T-helper 22 cell (primary cell): ENCODE measurements around the gene BMP2K.
"Not testable (repeated sequence)": the region's sequence is repeated elsewhere in the genome, so short reads cannot be mapped to it uniquely, and the experiment has no call there.

Experiments
- DNase-seq: peaks from one replicate; pipeline ENCODE4 v3.0.0-alpha.2; 2020; ENCODE audit warnings: low read depth

Gene BMP2K

DNA sequence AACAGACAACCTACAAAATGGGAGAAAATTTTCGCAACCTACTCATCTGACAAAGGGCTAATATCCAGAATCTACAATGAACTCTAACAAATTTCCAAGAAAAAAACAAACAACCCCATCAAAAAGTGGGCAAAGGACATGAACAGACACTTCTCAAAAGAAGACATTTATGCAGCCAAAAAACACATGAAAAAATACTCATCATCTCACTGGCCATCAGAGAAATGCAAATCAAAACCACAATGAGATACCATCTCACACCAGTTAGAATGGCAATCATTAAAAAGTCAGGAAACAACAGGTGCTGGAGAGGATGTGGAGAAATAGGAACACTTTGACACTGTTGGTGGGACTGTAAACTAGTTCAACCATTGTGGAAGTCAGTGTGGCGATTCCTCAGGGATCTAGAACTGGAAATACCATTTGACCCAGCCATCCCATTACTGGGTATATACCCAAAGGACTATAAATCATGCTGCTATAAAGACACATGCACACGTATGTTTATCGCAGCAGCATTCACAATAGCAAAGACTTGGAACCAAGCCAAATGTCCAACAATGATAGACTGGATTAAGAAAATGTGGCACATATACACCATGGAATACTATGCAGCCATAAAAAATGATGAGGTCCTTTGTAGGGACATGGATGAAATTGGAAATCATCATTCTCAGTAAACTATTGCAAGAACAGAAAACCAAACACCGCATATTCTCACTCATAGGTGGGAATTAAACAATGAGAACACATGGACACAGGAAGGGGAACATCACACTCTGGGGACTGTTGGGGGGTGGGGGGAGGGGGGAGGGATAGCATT is 19.7 kb downstream of the BMP2K start:
- not testable (repeated sequence) for DNase-seq

DNA sequence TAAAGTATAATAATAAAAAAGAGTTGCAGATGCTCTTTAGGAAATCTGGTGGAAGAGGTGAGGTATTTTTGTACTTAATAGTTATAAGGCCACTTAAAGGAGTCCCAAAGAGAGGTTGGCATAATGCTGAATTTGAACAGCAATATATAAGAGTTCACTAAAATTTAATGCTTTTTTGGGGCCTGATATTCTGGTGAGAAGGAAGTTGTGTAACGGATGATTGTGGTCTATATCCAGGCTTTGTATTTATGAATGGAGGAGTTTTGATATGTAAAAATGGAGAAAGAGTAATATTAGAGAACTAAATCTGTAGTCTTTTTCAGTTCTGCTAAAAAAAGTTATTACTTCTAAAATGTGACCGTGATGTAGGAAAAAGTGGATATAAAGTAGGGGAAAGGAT is 20.4 kb downstream of the BMP2K start:
- DNase-seq, result no peak

DNA sequence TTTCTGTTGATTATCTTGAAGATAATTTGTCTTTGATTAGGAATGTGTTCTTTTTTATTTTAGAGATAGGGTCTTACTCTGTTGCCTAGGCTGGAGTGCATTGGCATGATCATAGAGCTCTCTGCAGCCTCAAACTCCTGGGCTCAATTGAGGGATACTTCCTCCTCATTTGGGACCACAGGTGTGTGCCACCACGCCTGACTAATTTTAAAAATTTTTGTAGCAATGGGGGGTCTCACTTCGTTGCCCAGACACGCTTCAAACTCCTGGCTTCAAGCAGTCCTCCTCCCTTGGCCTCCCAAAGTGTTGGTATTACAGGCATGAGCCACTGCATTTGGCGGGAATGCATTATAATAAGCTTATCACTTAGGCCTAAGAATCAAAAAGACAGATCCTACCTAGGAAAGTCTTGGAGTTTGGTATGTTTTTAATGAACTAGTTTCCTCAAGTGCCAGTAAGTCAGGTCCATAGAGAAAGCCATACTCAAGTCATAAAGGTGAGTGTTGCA is 21.7 kb downstream of the BMP2K start:
- DNase-seq, result no peak

DNA sequence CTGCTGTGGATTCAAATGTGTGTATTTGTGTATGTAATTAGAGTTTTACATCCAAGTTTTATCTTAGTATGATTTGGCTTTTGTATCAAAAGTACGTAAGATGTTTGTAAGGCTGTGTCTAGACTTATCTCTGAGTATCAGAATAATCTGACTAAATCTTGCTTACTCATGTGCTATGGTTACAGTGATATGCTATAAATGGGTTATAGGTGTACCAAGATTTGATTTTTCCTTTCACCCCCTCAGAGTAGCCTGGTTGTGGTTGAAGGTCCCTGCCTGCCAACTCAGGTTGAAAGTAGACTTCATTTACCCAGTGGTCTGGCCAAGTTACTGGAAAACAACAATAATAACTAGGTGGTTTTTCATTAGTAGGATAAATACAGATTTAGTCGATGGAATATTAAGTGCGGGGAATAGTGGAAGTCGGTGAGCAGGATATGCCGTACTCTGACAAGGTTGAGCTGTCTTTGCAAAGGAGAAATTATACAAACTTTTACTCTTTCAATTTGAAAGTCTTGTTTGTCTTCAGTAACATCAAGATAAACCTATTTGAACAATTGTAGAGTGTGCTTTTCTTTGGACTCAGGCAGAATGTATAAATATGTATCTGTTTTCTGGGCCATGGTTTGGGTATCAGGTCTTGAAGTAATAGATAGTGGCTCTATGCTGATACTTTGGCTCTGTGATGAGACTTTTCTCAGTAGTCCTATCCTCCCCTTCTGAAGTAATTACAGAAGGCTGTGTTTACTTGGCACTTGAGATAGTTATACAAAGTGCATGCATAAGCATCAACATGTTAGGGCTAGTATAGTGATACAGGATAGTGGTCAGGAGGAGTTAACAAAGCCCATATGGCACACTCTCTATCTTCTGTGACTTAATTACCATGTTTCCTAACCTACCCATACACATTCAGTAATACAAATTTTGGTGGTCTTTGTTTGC is 23.7 kb downstream of the BMP2K start:
- no peak for DNase-seq

DNA sequence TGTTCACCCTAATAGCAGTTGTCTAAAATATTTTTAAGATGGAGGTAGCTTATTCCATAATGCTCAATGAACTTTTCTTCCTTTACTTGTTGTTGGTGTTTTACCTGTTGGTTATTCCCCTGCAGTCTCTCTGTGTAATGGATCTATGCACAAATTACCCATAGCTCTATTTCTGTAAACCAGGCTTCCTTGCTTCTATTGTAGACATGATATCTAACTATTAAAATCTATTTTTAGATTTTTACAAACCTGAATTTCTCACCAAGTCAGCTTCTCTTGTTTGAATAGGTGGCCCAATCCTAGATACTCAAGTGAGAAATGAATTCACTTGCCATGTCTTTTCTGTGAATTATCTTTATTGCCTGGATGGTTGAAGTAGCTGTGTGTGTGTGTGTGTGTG is 24.8 kb downstream of the BMP2K start:
- DNase-seq, result no peak

DNA sequence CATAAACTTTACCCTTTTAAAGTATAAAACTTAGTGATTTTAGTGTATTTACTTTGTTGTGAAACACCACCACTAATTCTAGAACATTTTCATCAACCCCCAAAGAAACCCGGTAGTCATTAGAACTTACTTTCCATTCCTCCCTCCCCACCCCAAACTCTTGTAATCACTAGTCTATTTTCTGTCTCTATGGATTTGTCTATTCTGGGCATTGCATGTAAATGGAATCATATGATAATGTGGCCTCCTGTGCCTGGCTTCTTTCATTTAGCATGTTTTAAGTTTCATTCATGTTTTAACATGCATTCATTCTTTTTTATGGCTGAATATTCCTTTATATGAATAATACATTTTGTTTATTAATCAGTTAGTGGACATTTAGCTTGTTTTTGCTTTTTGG is 27.8 kb downstream of the BMP2K start:
- DNase-seq, result no peak

DNA sequence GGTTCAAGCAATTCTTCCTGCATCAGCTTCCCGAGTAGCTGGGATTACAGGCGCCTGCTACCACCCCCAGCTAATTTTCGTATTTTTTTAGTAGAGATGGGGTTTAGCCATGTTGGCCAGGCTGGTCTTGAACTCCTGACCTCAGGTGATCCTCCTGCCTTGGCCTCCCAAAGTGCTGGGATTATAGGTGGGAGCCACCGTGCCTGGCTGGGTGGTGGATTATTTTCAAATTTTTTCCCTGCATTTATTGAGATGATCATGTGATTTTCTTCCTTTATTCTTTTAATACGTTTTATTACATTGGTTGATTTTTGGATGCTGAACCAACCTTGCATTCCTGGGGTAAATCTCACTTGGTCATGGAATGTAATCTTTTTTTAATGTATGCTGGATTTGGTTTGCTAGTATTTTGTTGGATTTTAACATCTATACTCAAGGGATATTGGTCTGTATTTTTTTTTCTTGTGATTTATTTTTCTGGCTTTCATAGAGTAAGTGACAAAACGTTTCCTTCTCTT is 30.9 kb downstream of the BMP2K start:
- no peak for DNase-seq

DNA sequence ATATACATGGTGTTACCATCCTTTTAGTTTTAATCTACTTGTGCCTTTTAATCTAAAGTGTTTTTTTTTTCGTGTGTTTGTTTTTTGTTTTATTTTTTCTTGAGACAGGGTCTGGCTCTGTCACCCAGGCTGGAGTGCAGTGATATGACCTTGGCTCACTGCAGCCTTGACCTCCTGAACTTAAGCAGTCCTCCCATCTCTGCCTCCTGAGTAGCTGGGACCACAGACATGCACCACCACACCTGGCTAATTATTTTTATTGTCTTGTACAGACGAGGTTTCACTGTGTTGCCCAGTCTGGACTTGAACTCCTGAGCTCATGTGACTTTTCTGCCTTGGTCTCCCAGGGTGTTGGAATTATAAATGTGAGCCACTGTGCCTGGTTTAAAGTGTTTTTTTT is 33.1 kb downstream of the BMP2K start:
- no peak for DNase-seq

DNA sequence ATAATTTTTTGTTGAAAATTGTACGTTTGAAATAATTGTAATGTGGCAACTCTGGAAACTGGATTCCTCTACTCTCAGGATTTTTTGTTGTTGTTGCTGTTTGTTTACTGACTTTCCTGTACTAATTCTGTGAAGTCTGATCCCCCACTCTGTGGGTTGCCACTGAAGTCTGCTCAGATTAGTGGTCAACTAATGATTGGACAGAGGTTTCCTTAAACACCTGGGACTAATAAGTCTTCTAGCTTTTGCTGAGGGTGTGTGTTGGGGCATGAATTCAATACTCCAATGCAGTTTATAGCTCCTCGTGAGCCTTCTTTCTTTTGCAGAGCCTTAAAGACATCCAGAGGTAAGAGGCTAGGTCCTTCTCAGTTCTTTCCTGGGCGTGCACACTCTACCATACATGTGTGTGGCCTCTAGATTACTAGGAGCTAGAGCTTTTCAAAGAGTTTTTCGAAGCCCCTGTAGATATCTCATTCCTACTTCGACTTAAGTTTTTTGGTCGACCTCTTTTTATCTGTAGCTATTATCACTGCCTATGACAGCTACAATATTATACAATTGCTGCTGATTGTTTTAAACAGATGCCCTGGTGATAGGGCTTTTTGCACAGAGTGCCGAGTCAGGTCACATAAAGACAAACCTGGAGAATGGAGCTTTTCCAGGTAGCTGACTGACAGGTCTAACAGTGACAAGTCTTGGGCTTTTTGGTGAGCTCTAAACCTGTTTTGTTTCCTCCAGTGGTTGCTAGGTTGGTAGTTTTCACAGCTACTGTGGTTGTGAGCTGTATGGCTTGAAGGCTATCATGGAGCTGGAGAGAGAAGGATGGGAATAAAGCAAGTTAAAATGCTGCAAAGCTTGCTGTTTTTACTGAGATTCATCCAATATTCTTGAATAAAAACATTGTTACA is 34.0 kb downstream of the BMP2K start:
- no peak for DNase-seq

DNA sequence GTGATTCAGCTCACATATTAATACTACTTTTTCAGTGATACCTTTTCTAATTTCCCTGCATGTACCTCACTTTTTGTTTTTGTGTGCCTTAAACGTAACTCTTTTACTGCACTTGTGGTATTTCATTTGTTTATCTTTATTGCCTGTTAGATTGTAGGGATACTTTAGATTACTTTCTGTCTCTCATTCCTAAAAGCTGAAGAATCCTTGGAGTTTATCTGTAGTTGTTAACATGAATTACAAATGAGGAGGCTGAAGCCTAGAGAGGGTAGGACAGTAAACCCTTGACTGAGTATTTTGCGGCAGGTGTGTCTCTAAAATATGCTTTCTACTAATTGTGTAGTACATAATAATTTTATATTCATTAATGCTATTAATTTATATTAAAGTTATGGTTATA is 34.9 kb downstream of the BMP2K start:
- no peak for DNase-seq

DNA sequence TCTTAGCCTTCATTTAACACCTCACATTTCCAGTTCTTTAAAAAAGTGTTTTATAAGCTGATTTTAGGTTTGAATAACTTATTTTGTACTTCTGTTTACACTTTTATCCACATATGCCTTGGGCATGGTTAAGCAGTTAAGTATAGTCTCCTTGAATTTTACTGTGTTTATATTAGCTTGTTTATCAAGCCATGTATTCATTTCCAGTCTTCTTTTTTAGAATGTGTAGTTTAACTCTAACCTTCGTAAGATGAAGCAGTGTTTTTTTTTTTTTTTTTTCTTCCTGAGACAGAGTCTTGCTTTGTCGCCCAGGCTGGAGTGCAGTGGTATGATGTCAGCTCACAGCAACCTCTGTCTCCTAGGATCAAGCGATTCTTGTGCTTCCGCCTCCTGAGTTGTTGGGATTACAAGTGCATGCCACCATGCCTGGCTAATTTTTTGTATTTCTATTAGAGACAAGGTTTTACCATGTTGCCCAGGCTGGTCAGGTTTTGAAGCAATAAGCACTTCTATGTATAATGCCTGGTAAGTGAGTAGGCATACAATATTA is 42.5 kb downstream of the BMP2K start:
- DNase-seq, result no peak

DNA sequence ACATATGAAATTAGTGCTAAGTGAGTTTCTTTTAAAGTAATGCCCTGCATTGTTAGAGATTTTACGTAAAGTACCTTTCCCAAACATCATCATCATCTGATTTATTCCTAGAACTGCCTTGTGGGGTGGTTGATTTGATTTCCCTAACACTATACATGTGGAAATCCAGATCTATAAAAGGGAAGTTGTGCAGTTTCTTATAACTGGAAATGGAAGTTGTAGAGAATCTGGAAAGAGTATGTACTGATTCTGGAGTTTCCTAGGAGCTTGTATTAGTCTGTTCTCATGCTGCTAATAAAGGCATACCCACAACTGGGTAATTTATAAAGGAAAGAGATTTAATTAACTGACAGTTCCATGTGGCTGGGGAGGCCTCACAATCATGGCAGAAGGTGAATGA is 47.9 kb downstream of the BMP2K start:
- DNase-seq, result no peak

DNA sequence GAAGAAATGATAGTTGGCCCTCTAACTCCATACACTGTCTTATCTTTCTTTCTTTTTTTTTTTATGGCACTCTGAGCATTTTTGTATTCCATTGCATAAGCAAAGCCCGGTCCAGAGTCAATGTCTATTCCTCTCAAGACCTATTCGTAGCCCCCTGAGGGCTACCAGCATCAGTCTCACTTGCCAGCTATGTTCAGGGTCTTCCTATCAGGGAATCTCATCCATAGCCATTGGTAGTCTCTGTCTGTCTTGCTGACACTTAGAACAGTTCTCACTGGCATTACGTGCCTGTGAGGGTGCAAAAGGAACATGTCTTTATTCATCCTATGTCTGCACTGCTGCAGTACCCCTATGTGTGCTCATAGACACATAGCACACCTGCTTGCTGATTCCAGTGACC is 51.0 kb downstream of the BMP2K start:
- DNase-seq, result no peak

DNA sequence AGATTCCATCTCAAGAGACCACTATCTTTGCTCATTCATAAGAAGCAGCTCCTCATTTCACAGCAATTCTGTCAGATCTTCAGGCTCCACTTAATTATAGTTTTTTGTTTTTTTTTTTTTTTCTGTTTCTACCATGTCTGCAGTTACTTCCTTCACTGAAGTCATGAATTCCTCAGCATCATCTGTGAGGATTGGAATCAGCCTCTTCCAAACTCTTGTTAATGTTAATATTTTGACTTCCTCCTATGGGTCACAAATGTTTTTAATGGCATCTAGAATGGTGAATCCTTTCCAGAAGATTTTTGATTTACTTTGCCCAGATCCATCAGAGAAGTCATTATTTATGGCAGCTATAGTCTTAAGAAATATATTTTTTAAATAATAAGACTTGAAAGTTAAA is 53.1 kb downstream of the BMP2K start:
- DNase-seq, result no peak

DNA sequence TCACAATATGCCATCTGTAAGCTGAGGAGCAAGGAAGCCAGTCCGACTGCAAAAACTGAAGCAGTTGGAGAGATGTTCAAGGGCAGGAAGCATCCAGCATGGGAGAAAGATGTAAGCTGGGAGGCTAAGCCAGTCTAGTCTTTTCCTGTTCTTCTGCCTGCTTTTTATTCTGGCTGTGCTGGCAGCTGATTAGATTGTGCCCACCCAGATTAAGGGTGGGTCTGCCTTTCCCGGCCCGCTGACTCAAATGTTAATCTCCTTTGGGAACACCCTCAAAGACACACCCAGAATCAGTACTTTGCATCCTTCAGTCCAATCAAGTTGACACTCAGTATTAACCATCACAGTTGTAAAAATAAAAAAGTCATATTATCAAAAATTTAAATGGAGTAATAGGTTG is 63.5 kb downstream of the BMP2K start:
- not testable (repeated sequence) for DNase-seq

DNA sequence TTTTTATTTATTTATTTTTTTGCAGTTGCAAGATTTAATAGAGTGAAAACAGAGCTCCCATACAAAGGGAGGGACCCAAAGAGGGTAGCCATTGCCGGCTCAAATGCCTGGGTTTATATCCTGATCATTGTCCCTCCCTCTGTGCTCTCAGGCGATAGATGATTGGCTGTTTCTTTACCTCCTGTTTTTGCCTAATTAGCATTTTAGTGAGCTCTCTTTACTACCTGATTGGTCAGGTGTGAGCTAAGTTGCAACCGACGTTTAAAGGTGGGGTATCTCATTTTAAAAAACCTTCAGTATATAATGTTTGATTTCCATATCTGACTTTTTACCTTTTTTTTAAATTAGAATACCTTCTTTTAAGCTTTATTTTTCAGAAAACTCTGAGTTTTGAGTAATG is 64.1 kb downstream of the BMP2K start:
- DNase-seq, result not testable (repeated sequence)

DNA sequence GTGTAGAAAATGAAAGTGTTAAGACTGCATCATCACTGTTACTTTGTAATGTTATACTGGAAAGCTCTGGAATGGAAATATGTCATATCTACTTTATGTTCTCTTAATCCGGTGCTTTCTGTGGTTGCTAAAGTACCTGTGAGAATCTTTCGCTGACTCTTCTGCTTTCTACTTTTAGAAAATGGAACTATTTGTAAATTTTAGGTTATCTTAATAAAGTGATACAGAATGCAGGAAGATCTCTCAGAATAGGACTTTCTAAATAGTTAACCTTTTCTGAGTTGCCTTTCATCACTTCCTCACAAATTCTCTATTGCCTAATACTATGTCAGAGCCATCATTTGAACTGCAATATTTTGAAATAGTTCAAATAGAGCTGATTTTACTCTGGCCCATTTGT is 69.3 kb downstream of the BMP2K start:
- no peak for DNase-seq

DNA sequence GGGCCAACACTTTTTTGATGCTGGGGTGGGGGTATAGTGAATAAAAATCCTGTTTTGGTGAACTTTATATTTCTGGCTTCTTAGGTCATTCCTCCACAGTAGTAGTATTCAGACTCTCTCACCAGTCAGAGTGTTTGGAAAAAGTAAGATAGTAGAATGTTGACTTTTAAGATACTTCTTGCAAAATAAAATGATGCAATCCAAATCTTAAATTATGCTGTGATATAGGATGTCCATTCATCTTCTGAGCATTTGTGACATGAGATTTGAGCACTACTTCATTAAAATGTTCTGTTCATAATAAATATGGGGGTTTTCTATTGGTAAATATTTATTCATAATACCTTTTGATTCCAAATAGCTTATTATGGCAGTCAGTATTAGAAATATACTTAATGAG is 70.1 kb downstream of the BMP2K start:
- DNase-seq, result no peak

DNA sequence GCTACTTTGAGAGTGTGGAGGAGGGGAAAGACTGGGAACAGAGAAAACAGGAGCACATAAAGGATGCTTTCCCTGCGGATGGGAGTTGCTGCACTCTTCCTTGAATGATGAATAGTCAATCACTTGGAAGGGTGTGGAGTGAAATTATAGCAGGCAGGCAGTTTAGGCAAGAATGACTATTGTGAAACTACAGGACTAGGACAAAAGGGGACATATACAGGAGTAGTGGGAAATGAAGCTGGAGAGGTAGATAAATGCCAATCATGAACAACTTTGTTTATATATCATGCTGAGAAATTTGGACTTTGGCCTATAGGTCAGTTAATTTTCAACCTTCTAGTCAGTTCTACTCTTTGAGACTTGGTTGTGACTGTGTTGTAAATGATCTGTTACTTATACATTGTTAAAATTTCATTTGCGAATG is 86.2 kb downstream of the BMP2K start:
- DNase-seq, result no peak

DNA sequence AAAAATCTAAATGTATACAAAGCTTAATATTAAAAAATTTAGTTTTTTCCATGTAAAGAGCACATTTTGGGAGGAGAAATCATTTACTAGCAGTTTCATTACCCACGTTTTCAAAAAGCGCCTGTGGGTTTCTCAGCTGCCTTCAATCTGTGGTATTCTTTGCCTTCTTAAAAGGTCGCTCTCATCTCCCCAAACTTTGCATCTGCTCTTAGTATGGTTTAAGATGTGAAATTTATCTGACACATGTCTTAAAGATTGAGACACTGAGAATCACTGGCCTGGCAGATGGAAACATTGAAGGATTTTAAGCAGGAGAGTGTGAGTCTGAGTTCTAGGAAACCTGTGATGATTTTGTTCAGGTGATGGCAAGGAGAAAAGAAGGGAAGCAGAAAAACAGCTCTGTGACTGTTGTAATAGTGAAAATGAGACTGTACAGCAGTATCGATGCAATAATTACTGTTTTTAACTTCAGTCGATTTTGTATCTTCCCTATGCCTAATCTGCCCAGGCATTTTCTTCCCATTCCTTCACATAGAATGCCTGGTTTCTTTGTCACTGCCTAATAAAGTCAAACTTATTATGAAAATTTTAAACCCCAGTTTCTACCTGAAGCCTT is 87.2 kb downstream of the BMP2K start:
- no peak for DNase-seq

DNA sequence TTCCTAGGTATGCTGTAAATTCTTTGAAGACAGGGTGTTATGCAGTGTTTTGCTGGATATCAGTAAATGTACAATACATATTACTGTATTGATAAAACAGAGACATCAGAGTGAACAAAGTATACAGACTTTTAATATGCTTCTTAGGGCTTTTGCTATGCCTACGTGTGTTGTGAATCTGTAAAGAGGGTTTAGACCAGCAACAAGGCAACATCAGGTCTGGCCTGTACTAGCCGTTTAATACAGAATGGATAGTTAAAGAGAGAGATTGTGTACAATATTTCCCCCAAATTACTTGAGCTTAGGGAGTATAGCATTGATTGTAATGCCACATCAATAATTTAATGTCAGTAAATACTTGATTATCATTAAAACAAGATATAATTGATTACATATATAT is 87.8 kb downstream of the BMP2K start:
- no peak for DNase-seq
